GM21825 (cell line): Measurements from ENCODE around the gene PDZD4.
A peak's percentile ranks its signal among the peaks of the same experiment; 100 is the strongest.

Source experiments
- ATAC-seq: cut with Tn5 transposase; IDR thresholded peaks from one replicate; pipeline ENCODE4 v1.9.1; 2021; ENCODE audit warnings: mild to moderate bottlenecking, moderate library complexity; ENCODE audit not compliant: unreplicated experiment

The PDZD4 gene

DNA sequence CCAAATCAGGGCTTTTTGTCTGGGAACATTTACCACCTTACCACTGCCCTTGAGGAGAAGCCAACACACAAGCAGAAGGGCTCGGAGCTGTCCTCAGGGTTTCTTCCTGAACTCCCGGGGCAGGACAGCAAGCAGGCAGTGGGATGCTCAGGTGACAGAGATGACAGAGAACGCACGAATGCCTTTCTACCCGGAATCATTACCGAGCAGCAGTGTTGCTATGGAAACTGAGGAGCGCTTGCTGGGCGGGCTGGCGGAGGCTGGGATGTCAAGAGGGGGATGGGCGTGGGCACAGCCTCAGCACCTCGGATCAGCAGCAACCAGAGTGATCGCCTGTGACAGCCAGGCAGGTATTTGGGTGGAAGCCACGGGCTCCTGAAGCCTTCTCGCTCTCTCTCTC, 18.1 kb downstream of the PDZD4 start:
- no peak for ATAC-seq

DNA sequence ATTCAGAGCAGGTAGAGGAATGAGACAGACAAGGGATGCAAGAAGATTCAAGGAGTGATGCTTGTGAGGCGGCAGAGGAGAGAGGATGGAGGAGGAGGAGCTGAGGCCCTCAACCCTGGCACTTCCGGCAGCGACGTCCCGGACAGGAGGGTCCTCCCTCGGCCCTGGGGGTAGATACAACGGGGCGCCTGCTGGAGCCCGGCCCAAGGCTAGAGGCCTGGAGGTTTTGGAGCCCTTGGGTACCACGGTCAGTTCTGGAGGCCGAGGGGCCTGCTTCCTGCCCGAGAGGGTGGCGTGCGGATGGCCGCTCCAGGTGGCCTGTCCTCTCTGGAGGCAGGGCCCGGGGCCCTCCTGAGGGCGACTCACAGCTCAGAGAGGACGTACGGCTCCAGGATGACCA, 22.4 kb downstream of the PDZD4 start:
- no peak for ATAC-seq

DNA sequence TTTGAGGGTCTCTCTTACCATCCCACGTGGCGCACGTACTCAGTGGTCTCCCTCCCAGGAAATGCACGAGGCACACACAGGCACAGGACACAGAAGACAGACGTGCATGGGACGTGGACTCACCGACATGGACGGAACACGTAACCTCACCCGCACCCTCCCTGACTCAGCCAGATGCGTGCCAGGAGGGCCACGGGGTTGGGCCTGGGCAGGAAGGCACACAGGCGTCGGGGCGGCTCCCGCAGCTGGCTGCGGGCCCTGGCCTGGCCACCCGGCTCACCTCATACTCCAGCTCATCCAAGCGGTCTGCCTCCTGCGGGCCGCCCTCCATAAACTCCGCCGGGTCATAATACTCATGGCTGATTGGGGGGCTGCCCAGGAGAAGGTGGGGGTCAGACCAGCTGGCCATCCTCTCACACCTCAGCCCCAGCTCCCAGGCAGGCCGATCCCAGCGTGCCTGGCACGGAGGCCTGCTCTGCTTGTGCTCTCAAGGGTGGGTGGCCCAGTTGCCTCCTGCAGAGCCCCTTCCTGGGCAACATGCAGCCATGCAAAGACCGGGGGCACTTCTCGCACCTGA, 23.3 kb downstream of the PDZD4 start:
- no peak for ATAC-seq

DNA sequence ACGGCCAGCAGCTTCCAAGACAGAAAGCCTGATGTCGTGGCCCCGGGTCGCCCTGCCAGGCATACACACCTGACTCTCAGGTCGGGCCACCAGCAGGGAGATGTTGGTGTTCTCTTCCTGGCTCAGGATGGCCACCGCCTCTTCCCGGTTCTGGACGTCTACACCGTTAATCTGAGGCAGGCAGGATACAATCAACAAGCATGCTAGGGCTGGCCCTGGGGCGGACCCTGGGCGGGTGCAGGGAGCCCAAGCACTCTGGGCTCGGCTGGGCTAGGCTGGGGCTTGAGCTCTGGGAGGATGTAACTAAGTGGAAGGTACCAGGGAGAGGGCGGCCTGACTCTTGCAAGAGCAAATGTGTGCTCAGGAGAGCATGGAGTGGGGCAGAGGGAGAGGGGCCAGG, 24.9 kb downstream of the PDZD4 start:
- no peak for ATAC-seq

DNA sequence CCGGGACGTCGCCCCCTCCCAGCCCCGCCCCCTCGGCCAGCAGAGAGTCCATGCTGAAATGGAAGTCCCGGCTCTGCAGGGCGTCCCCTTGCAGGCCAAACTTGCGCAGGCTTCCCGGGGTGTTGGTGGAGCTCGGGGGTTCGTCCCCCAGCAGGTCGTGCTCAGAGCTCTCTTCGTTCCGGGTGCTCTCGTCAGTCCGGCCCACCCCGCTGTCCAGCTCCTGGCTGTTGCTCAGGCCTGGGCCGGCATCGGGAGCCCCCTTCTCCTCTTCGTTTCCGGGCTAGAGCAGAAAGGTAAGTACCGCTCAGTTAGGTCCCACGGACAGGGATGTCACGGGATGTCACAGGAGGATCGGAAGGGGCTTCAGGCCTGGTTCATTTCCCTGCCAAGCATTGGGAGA, 25.7 kb downstream of the PDZD4 start:
- no peak for ATAC-seq

DNA sequence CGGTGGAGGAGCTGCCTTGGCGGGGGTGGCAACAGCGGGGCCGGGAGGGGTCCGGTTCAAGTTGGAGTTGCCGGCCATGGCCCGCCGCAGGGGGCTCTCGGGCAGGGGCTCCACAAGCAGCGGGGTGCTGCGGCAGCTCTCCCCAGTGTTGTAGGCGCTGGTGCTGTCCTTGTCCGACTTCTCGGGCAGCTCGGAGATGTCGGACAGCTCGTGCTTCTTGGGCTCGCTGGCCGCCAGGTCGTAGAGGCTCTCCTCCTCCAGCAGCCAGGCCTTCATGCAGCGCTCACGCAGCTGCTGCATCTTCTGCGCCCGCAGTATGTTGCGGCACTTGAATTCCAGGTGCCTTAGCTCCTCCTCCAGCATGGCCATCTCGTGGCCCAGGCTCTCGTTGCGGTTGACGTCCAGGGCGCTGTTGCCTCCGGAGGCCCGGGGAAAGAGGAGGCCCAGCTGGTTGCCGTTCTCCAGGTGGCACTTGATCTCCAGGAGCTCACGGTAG, 26.2 kb downstream of the PDZD4 start:
- ATAC-seq, result no peak

DNA sequence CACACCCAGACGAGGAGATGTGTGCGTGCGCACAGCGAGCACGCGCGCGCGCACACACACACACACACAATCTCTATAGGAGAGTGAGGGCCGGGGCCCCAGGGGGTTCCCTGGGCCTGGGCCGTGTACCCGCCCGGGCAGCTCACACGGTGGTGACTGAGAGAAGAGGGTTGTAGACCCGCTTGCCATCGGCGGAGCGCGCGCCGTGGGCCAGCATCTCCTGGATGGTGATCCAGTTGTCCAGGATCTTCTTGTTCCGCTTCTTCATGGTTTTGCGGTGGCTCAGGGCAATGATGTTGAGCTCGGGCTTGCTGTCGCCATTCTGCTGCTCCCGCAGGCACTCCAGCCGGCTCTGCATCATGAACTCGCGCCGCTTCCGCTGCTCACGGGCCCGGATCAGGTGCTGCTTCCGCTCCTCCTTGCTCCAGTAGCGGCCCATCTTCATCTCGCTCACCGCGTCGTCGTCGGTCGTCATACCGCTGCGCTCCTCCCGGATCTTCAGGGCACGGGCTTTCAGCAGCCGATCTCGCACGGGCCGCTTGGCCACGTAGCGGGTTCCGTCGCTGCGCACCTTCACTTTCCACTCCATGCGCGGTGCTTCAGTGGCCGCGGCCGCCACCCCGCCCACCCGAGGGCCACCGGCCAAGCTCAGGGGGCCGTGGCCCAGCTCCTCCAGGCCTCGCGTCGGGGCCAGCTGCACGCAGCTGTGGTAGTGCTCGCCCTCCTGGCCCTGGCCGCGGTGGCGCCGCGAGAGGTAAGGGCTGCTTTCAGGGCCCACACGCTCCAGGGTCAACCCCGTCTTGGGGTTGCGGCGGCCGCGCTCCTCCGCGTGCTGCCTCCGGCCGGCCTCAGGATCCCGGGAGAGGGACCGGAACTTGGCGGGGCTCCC, 26.9 kb downstream of the PDZD4 start:
- no peak for ATAC-seq

DNA sequence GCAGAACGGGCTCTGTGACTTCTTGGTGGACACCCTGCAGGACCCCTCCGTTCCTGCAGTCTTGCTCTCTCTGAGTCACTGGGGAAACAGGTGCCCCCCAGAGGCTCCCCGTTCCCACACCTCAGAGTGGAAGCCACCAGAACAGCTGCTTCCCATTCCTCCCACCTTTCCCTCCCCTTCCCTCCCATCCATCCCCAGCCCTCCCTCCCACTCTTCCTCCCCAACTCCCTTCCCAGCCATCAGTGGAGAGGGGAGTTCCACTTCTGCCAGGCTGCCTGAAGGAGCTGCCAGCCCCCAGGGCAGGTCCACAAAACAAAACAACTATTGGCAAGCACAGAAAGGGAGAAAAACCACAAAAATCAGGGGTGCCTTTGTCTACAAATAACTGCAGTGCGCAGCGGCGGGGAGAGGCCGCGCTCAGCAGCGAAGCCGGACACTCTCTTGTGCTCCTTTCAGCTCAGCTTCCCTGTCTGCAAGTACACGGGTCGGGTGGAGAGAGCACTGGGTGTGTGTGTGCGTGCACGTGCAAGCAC, 27.8 kb downstream of the PDZD4 start:
- ATAC-seq, result no peak

DNA sequence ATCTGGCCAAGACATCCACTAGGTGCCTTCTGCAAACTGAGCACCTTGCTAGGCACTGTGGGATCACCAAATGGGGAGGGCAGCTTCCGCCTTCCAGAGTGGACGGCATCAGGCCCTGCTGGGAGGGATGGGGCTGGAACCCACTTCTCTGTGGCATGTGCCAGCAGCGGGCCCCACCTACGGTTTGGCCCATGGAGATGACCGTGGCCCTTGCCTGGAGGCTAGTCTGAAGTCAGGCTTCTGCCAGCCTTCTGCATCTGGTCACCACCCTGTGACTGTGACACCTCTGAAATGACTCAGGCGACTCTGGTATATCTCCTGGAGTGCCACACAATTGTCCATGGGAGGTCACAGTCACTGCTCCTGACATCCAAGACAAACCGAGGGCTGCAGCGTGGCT, 28.7 kb downstream of the PDZD4 start:
- ATAC-seq, result no peak

DNA sequence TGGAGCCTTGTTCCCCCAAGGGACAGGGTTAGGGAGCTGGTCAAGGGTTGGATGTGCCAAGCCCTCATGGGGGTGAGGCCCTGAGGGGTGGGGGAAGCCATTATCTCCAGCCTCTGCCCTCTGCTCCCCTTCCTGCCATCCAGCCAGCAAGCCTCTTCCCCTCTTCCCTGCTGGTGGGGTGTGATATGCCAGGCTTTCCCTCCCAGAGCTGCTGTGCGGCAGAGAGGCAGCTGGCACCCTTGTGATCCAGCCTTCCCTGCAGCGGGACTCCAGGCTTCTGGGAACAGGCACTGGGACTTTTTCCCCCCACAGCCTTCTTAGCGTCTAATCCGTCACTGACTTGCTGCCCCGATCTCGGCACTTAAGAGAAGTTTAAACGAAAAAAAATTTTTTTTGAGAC, 29.6 kb downstream of the PDZD4 start:
- no peak for ATAC-seq

DNA sequence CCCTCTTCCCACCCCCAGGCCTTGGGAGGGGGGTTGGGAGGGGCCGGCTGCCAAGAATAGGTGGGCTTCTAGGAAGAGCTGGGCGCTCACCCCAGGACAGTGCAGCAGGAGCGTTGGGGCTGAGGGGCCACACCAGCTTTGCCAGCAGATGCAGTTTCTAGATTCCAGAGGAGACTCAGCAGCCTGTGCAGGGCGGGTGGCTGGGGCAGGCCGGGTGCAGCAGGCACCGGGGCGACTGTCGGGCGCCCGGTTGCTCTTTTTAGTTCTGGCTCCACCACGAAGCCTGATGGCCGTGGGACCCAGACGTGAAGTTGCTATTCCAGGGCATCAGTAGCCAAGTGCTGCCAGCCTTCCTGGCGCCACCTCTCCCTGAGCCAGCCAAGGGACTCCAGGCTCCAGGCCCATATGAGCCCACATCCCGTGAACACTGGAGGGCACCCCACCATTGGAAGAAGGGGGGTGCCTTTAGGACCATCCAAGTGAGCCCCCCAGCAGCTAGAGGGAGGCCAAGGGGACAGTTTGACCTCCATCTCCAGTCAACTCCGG, 30.1 kb downstream of the PDZD4 start:
- ATAC-seq, result no peak

DNA sequence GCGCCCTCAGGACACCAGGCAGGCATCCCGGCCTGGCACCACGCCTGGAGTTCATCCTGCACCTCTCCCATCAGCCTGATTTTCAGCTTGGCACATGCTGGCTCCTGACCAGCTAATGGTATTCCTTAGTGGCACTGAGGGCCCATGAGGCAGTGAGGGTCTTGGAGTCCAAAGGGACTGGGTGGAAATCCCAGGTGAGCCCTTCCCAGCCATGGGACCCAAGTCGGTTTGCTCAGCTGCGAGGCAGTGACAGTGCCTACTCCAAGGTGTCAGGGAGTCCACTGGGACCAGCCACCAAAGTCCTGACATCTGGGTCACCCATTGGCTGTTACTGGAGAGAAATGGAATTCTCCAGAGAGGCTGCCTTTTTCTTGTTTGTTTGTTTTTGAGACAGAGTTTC, 31.0 kb downstream of the PDZD4 start:
- no peak for ATAC-seq

DNA sequence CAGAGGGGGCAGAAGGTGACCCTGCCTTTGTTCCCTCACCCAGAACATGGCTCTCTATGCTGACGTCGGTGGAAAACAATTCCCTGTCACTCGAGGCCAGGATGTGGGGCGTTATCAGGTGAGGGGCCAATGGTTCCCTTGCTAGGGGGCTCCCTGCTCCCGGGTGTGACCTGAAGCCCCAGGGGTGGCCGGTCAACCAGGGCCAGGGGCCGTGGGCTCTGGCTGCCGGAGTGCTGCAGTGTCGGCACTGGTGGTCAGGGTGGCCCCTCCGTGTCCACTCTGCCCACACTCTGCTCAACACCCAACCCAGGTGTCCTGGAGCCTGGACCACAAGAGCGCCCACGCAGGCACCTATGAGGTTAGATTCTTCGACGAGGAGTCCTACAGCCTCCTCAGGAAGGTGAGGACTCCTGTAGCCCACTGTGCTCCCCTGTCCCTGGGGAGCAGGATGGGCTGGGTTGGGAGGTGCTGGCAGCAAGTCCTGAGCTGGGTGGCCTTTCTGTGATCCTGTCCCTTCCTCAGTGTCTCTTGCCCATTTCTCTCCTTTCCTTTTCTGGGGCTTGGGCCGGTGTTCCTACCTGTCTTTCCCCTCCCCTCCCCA, 32.8 kb downstream of the PDZD4 start:
- ATAC-seq, result no peak

DNA sequence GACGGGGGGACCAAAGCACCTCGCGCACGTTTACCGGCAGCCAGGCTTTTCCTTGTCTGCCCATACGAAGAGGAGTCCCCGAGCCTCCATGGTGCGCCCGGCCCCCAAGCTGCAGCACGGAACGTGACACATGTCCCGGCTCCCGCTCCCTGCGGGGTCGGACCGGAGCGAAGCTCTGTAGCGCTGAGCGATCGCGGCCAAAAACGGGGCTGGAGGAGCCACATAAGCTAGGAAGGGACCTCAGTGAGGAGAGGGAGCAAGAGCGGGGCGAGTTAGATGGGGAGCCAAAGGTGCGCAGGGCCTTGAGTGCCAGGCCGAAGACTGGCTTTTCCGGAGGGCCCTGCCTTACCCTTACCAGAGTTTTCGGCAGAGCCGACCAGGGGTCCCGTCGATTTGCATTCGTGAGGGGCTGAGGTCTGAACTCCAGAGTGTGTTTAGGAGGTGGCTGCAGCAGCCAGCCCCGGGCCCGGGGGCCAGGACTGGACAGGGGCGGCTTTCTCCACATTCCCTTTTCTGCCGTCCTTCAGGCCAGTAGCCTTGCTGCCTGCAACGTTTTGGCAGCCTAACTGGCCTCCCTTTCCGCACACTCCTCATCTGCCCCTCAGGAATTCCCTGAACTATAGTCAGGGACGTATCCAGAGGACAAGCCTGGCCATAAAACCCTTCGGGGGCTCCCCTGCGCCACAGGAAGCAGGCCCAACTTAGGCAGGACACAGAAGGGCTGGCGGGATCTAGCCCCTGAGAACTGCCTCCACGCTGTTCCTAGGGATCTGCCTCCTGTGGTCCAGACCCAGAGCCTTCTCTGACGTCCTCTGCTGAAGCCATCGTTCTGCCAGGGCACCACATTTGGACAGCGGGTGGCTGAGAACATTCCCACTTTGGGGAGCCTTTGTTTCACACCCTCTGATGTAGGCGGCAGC, 35.2 kb downstream of the PDZD4 start:
- ATAC-seq, result no peak

DNA sequence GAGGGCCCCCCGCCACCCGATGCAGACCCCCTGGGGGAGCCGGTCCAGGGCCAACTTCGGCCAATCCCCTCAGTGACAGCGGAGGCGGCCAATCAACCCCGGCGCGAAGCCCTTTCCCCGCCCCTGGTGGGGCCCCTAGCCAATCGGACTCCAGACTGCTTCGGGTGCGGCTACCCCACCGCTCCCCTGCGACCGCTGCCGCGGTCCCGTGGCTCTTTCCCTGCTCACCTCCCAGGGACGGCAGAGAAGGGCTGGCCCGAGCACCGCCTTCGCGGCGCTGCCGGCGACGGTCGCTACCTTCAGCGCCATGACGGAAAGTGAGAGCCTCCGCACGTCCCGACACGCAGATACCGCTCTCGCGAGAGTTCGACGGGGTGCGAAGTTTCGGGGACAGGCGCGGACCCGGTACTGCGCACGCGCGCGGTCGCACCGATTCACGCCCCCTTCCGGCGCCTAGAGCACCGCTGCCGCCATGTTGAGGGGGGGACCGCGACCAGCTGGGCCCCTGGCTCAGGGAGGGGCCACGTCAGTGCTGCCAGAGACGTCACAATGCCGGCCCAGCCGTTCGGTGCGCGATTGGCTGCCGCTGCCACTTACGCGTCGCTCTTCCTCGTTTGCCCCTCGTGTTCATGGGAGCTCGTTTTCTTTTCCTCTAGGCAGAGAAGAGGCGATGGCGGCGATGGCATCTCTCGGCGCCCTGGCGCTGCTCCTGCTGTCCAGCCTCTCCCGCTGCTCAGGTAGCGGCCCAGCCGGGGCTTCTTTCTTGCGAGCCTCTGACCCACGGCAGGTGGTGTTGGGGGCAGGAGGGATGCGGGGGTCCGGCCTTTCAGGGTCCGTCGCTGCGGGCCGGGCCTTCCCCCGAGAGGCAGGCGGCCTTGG, 36.1 kb downstream of the PDZD4 start, which contains the start of the genes IDH3G and SSR4:
Gene IDH3G (minus strand): TSS at position 358 of the 879 bp plus-strand sequence. CDS start 49 bp downstream, at position 309.
Gene SSR4 (plus strand): TSS at position 651 of the 879 bp plus-strand sequence. CDS start 20 bp downstream, at position 671.
- ATAC-seq, result peak; percentile 89

DNA sequence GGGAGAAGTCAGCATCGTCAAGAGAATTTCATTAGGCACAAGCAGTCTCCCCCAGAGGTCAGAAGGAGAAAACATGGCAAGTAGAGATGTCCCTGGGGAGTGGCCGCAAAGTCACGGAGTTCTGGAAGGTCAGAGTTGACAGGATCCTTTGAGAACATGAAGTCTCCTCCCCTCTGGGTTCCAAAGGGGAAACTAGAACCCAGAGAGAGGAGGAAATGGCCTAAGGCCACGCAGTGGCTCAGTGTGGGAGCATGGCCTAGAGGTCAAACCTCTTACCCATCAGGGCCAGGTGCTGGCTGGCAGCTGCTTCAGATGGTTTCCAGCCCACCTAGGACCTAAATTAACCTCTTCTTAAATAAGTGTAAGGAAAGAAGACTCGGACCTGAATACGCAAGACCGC, 37.1 kb downstream of the PDZD4 start:
- ATAC-seq, result no peak

DNA sequence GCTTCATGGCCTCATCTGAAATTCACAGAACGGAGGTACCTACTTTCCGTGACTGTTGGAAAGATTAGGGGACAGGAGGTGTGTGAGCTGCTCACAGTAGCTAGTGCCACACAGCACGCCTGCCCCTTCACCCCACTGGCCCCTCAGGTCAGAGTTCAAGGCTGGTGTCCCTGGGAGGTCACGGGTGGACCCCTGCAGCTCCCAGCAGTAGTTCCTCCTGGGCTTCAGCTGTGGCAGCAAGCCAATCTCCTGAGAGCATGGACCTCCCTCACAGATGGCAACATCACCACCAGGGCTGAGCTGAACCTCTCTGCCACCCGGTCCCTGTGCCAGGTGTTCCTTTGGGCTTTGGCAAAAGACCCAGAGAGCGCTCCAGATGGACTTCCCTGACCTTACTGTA, 38.0 kb downstream of the PDZD4 start:
- no peak for ATAC-seq

DNA sequence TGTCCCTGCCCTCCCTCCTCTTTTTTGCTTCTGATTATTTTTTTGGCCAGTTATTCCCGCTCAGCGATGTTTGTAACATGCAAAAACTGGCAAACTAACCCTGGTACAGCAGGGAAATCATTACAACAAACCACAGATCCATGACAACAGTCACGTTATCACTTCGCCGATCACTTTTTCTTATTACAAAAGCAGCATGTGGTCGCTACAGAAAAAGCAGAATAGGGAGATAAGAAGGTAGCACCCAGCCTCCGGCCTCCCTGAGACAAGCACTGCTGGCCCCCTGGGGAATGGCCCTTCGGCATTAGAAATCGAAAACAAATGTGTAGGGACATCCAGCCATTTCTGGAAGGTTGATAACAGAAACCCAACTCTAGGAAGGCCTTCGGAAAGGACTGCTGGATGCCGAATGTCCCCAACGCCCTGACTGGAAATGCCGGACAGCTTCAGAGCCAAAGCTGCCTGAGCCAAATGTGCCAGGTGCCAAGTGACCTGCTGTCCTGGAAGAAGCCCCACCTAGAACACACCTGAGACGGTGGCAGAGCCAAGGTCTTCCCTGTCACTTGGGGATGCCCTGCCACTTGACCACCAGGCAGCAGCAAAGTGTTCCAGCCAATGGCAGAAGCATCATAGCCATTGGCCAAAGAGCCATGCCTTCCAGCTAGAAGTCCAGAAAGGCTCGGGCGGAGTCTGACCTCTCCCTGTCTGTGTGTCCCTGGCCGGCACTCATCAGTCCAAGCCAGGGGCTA, 39.1 kb downstream of the PDZD4 start:
- ATAC-seq, result no peak
